ENCODE results near the gene LMAN2L.
A peak's percentile ranks its signal among the peaks of the same experiment; 100 is the strongest.

Gene LMAN2L, protein sequence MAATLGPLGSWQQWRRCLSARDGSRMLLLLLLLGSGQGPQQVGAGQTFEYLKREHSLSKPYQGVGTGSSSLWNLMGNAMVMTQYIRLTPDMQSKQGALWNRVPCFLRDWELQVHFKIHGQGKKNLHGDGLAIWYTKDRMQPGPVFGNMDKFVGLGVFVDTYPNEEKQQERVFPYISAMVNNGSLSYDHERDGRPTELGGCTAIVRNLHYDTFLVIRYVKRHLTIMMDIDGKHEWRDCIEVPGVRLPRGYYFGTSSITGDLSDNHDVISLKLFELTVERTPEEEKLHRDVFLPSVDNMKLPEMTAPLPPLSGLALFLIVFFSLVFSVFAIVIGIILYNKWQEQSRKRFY

DNA sequence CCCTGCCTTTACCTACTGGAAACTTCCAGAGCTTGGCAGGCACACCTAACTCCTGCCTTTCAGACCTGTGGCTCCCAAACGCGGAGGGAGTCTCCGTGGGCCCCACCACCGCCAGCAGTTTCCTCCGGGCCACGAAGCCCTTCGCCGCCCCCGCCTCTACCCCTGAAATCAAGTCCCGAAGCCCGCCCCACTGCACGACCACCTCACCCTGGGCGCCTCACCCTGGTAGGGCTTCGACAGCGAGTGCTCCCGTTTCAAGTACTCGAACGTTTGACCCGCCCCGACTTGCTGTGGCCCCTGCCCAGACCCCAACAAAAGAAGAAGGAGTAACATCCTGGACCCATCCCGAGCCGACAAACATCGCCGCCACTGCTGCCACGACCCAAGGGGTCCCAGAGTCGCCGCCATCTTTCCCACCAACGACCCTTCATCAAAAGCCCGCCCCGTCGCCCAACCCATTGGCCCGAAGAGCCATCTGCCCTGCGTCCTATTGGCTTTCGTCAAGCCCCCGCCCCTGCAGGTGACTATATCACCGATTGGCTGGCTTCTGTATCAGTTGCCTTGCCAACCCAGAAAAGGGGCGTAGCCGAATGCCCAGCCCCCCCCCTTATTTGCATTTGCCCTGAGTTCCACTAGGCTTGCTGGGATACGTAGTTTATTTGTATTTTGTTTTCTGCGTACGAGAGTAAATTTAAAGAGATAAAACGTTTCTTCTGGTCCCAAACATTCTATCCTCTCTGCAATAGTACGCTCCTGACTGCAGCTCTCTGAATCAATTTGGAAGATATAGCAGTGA lies at the start of gene LMAN2L:
Gene LMAN2L (minus strand): TSS at position 432 of the 796 bp plus-strand sequence. CDS start 24 bp downstream, at position 408.
- peak within 1 kb of the TSS; percentile 91 for H3K4me3 ChIP-seq (ENCODE audit: low read length)
- TF ChIP-seq, protein P1, sequence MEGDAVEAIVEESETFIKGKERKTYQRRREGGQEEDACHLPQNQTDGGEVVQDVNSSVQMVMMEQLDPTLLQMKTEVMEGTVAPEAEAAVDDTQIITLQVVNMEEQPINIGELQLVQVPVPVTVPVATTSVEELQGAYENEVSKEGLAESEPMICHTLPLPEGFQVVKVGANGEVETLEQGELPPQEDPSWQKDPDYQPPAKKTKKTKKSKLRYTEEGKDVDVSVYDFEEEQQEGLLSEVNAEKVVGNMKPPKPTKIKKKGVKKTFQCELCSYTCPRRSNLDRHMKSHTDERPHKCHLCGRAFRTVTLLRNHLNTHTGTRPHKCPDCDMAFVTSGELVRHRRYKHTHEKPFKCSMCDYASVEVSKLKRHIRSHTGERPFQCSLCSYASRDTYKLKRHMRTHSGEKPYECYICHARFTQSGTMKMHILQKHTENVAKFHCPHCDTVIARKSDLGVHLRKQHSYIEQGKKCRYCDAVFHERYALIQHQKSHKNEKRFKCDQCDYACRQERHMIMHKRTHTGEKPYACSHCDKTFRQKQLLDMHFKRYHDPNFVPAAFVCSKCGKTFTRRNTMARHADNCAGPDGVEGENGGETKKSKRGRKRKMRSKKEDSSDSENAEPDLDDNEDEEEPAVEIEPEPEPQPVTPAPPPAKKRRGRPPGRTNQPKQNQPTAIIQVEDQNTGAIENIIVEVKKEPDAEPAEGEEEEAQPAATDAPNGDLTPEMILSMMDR (conservative IDR thresholded peaks at IDR 0.05; ENCODE audit: low read depth, low read length) = no peak
- peak; percentile 85 for DNase-seq (ENCODE audit: low read depth)

DNA sequence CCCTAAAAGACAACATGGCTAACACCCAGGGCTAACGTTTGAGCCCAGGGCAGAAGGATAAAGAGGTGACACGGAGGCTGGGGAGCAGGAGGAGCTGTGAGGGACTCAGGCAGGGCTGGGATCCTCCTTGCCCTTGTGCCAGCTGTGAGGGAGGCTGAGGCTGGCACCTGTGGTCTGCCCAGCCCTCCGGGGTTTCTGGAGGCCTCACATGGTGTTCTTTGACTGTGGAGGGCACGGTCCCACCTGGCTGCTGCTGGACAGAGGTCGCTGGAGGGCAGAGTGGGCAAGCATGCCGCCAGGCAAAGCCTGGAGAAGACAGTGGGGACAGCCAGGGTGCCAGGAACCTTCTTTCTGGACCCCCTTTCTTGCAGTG lies 49.4 kb upstream of the LMAN2L start:
- TF ChIP-seq, protein P1 (conservative IDR thresholded peaks at IDR 0.05; ENCODE audit: low read depth, low read length) = no peak

DNA sequence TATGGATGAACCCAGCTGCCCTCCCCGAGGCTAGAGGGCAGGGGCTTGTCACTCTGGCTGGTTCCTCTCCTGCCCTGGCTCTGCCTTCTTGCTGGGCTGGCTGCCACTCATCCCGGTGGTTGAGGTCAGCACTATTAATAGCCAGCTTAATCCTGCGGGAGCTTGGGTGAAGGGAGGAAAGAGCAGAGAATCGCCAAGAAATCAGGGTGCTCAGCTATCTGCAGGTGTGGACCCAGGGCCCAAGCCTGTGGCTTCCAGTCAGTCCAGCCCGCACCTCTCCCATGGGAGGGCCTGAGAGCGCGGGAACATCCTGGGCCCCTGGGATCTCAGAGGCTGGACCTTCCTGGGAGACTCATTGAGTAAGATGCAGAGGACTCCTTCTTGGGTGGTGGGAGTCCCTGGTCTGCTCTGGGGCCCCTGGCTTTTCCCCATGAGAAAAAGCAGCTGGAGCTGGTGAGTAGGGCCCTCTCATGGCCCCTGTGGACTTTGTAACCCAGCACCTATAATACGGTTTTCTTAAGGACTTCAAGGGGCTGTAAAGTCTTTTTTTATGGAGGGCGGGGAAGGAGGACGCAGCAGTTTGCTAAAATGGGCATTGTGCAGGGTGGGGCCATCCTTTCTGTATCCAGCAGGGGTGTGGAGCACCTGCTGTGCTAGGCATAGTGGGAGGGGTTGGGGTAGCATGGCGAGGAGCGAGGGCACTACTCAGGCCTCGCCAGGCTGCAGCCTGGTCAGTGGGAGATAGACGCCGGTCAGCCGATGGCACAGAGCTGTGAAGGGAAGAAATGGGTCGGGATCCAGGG lies 48.8 kb upstream of the LMAN2L start:
- no peak overlapping the region for H3K4me3 ChIP-seq (ENCODE audit: low read length)
- DNase-seq (ENCODE audit: low read depth) = peak; percentile 60
- TF ChIP-seq, protein P1 (conservative IDR thresholded peaks at IDR 0.05; ENCODE audit: low read depth, low read length) = no peak

More for the DNA sequence above, 49.4 kb upstream of the LMAN2L start:
- no peak for DNase-seq (ENCODE audit: low read depth)
- H3K4me3 ChIP-seq (ENCODE audit: low read length) = no peak overlapping the region

DNA sequence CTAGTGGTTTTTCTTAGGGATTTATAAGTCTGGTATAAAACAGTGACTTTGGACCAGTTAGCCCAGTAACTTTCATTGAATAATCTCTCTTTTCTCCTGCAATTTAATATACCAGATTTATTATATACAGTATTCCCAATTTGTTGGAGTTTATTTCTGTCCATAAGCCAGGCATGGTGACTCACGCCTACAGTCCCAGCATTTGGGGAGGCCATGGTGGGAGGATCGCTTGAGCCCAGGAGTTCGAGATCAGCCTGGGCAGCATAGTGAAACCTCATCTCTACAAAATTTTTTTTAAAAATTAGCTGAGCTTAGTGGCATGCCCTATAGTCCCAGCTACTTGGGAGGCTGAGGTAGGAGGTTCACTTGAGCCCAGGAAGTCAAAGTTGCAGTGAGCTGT lies 47.5 kb upstream of the LMAN2L start:
- DNase-seq (ENCODE audit: low read depth) = no peak
- TF ChIP-seq, protein P1 (conservative IDR thresholded peaks at IDR 0.05; ENCODE audit: low read depth, low read length) = no peak
- H3K4me3 ChIP-seq (ENCODE audit: low read length) = no peak overlapping the region

DNA sequence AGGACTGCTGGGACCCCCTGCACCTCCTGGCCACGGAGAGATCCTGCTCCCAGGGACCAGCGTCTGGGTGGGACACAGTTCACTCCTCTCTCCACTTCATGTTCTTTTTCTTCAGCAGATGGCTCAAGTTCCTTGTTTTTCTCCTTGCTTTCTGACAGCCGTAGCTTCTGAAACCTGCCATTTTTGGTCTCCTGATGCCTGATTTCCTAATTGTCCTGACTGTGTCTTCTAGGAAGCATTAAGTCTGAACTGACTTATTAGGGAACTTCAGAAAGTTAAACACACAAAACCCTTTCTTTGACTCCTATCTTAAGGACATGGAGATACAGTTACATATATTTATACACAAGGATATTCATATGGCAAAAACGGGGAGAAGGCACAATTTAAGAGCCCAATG lies 43.5 kb upstream of the LMAN2L start:
- TF ChIP-seq, protein P1 (conservative IDR thresholded peaks at IDR 0.05; ENCODE audit: low read depth, low read length) = no peak
- no peak for DNase-seq (ENCODE audit: low read depth)
- no peak overlapping the region for H3K4me3 ChIP-seq (ENCODE audit: low read length)

DNA sequence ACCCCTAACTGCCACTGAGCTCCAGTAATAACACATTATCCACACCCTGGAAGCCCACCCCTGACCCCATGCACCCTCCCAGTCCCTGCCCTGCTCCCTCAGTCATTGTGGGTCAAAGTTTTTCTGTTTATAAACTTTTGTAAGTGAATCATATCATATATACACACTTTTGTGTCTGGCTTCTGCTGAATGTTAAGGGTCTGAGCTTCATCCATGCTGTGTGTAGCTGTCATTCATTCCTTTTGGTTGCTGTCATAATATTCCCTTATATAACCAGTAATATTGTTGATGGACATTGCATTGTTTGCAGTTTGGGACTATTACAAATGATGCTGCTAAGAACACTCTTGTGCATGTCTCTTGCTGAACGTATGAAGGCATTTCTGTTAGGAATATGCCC lies 35.3 kb upstream of the LMAN2L start:
- DNase-seq (ENCODE audit: low read depth) = no peak
- H3K4me3 ChIP-seq (ENCODE audit: low read length) = no peak overlapping the region
- TF ChIP-seq, protein P1 (conservative IDR thresholded peaks at IDR 0.05; ENCODE audit: low read depth, low read length) = no peak

Measured in retinal pigment epithelial cell (primary cell).